HepG2 (cell line): ENCODE data around the gene SNRPD3. TPM values are rescaled to one million over a fixed set of nuclear protein-coding genes. Genes with fewer than 3 reads are reported as not detected.
A peak's percentile ranks its signal among the peaks of the same experiment; 100 is the strongest.

Experiments used
- ATAC-seq: fragments of 200-7000 bp; cut with Tn5 transposase; 3 replicates; pipeline ENCODE4 v1.9.1; 2020; ENCODE audit warnings: mild to moderate bottlenecking, moderate library complexity
- BruUV-seq: library from RNA; stranded (reverse); fragments of 400-500 nt; replicated peaks from 2 replicates; lab custom pipeline; 2021; lab: Mats Ljungman, UMichigan
- CTCF ChIA-PET: fragments of 300-600 bp; formaldehyde crosslinking; extraction: SDS; loops from one replicate; lab custom pipeline; 2021; ENCODE audit warnings: low total read pairs, inconsistent platforms, low intra/inter-chr PET ratio; lab: Yijun Ruan, JAX
- POLR2A ChIA-PET: fragments of 350-600 bp; sonication (Branson Sonifier 250); formaldehyde crosslinking; loops from one replicate; lab custom pipeline; 2020; ENCODE audit warnings: antibody characterized with exemption, inconsistent platforms; lab: Yijun Ruan, JAX
- DNase-seq: peaks from one replicate; pipeline ENCODE4 v3.0.0-alpha.2; 2015; ENCODE audit warnings: low spot score
- FAIRE-seq: peaks from 3 replicates; lab custom pipeline; 2011; peaks lifted over from hg19 to GRCh38; lab: Jason Lieb, UNC
- H2AFZ ChIP-seq: one replicate; pipeline ENCODE4 v1.6.1; 2011; ENCODE audit warnings: low read length, inconsistent platforms
- H3K27ac ChIP-seq: fragments of 300-600 bp; 3 replicates; pipeline ENCODE4 v1.8.0; 2011; ENCODE audit warnings: mixed run types, mild to moderate bottlenecking, mixed read lengths, low read length, inconsistent platforms; ENCODE audit not compliant: insufficient read depth; ENCODE audit errors: extremely low read length
- H3K27me3 ChIP-seq, 2 experiments: fragments of 200-600 bp in 1 of 2; 2 replicates in 1 of 2; 3 replicates in 1 of 2; pipeline versions ENCODE4 v1.6.0 to v1.8.0; 2011; ENCODE audit warnings: low read length in 2 of 2, mild to moderate bottlenecking in 2 of 2, moderate library complexity in 2 of 2, inconsistent platforms in 1 of 2; ENCODE audit not compliant: insufficient read depth in 2 of 2, control insufficient read depth in 1 of 2
- H3K36me3 ChIP-seq, 2 experiments: fragments of 200-600 bp in 1 of 2; replicated peaks in 1 of 2; 2 replicates in 1 of 2; 3 replicates in 1 of 2; pipeline versions ENCODE4 v1.5.1 to v1.8.0; 2011; ENCODE audit warnings: low read length in 2 of 2, inconsistent platforms in 1 of 2; ENCODE audit not compliant: insufficient read depth in 2 of 2, control insufficient read depth in 1 of 2
- H3K4me1 ChIP-seq: 2 replicates; pipeline ENCODE4 v1.5.1; 2012; ENCODE audit warnings: low read length, inconsistent platforms; ENCODE audit not compliant: insufficient read depth
- H3K4me2 ChIP-seq: 2 replicates; pipeline ENCODE4 v1.6.0; 2011; ENCODE audit warnings: low read depth, low read length, inconsistent platforms
- H3K4me3 ChIP-seq, 3 experiments: fragments of 200-600 bp in 1 of 3; sonication (generic), shearing (Covaris generic) in 1 of 3; replicated peaks in 1 of 3; 2 replicates each; pipeline ENCODE4 v1.5.1; 2011 to 2016; ENCODE audit warnings: low read length in 3 of 3, inconsistent platforms in 2 of 3, low read depth in 2 of 3, mild to moderate bottlenecking in 2 of 3, control low read depth in 1 of 3, mixed read lengths in 1 of 3; ENCODE audit not compliant: insufficient read depth in 1 of 3
- H3K79me2 ChIP-seq: one replicate; pipeline ENCODE4 v1.6.1; 2011; ENCODE audit warnings: low read length, inconsistent platforms; ENCODE audit not compliant: insufficient read depth
- H3K9ac ChIP-seq: 2 replicates; pipeline ENCODE4 v1.6.0; 2011; ENCODE audit warnings: mild to moderate bottlenecking, low read depth, low read length, inconsistent platforms; ENCODE audit not compliant: insufficient read depth
- H3K9me3 ChIP-seq: 2 replicates; pipeline ENCODE4 v1.5.1; 2012; ENCODE audit warnings: mild to moderate bottlenecking, low read length
- H4K20me1 ChIP-seq: 2 replicates; pipeline ENCODE4 v1.6.0; 2011; ENCODE audit warnings: inconsistent platforms, mild to moderate bottlenecking, low read length, moderate library complexity; ENCODE audit not compliant: insufficient read depth
- FOXP1 ChIP-seq, 2 experiments: fragments of 450-650 bp in 1 of 2; IDR thresholded peaks; 2 replicates each; pipeline ENCODE4 v1.6.1; 2017 to 2018; ENCODE audit warnings: antibody characterized with exemption in 1 of 2
- RFXANK ChIP-seq: IDR thresholded peaks from 2 replicates; pipeline ENCODE4 v1.6.1; 2016
- SALL1 ChIP-seq: sonication (generic); formaldehyde crosslinking; IDR thresholded peaks from 2 replicates; pipeline ENCODE4 v1.8.0; 2022; ENCODE audit warnings: mild to moderate bottlenecking, missing genetic modification reagents
- ZNF138 ChIP-seq: sonication (generic); formaldehyde crosslinking; IDR thresholded peaks from 2 replicates; pipeline ENCODE4 v1.5.0; 2020; ENCODE audit warnings: mild to moderate bottlenecking, low read depth, missing genetic modification reagents
- ZNF274 ChIP-seq: sonication (generic); formaldehyde crosslinking; IDR thresholded peaks from 2 replicates; pipeline ENCODE4 v1.5.1; 2020; ENCODE audit warnings: mild to moderate bottlenecking, missing genetic modification reagents
- ZNF337 ChIP-seq: sonication (generic); formaldehyde crosslinking; IDR thresholded peaks from 2 replicates; pipeline ENCODE4 v1.5.1; 2020; ENCODE audit warnings: missing genetic modification reagents, low read depth, mild to moderate bottlenecking, borderline replicate concordance
- ZNF749 ChIP-seq: sonication (generic); formaldehyde crosslinking; IDR thresholded peaks from 2 replicates; pipeline ENCODE4 v1.8.0; 2022; ENCODE audit warnings: mild to moderate bottlenecking, missing genetic modification reagents, moderate library complexity, borderline replicate concordance
- ZSCAN30 ChIP-seq: sonication (generic); formaldehyde crosslinking; IDR thresholded peaks from 2 replicates; pipeline ENCODE4 v1.5.0; 2020; ENCODE audit warnings: mild to moderate bottlenecking, missing genetic modification reagents
- WGBS: methylation state at CpG from one replicate; pipeline ENCODE4 v1.1.6; 2017; ENCODE audit warnings: low lambda C conversion rate; 5-methylcytosine and 5-hydroxymethylcytosine counted together
- in situ Hi-C: cut with HindIII; loops from 2 replicates; pipeline ENCODE4 v1.10.0; 2017; ENCODE audit warnings: low pct_unique_long_range_greater_than_20kb; ENCODE audit not compliant: extremely low pct_ligation_motif_present
- intact Hi-C: fragments of 100-400 bp; cut with micrococcal nuclease; formaldehyde crosslinking; loops from one replicate; pipeline ENCODE4 v1.10.0; 2022; ENCODE audit not compliant: unreplicated experiment
- polyA plus RNA-seq, 8 experiments: library from polyadenylated mRNA; depleted of rRNA in 3 of 8; stranded (reverse) in 7 of 8; unstranded in 1 of 8; fragments of >200 nt; fragmentation: Illumina TruSeq in 4 of 8; extraction: Trizol in 4 of 8; gene quantifications; 2 replicates each; pipeline versions ENCODE4 v1.2.1 to v1.2.3, GENCODE V29; 2011 to 2016; ENCODE audit warnings: low read depth in 4 of 8, missing spikeins in 1 of 8, mixed read lengths in 1 of 8; ENCODE audit not compliant: insufficient read depth in 1 of 8
- total RNA-seq, 5 experiments: library from RNA; depleted of rRNA; stranded (reverse); fragments of >200 nt; fragmentation: Illumina TruSeq; extraction: Trizol; gene quantifications; 2 replicates each; pipeline ENCODE4 v1.2.3, GENCODE V29; 2016; ENCODE audit warnings: low read depth in 1 of 5
- TF ChIP-seq, protein P1 (sequence below): sonication (generic); formaldehyde crosslinking; IDR thresholded peaks from 2 replicates; pipeline ENCODE4 v1.4.0; 2020; ENCODE audit warnings: mild to moderate bottlenecking, low read depth, missing genetic modification reagents

SNRPD3 gene
- total and polyA plus RNA-seq, 2 of the 13 experiments (the other 11 are each of a cell fraction or from before 2014, with no cell fraction given), result 110 to 209 TPM

GRCh38 chr22:24582056-24582814, 26.4 kb downstream of the SNRPD3 start:
- Histone ChIP-seq H3K36me3 (peaks cover 2 to 5% of the 10 kb centered on the region in 2 experiments; a peak in 3 of 5 replicates), H4K20me1 (no peaks in the 10 kb centered on the region), H2AFZ (no peak overlapping the region), H3K27me3 (no peaks in the 10 kb centered on the region), H3K79me2 (no peaks in the 10 kb centered on the region), H3K27ac (no peak overlapping the region), H3K9ac (no peak overlapping the region), H3K4me1 (peaks cover 89% of the 10 kb centered on the region), H3K4me3 (no peak overlapping the region), H3K4me2 (no peak overlapping the region), H3K9me3 (no peaks in the 10 kb centered on the region)
- FAIRE-seq, result no peak
- ATAC-seq, result no peak
- intact Hi-C loops (no loop called here), in situ Hi-C loops (no loop called here)
- BruUV-seq, result no TSS peak
- WGBS, result 88% methylated on average over 11 of the region's 12 CpGs
- POLR2A ChIA-PET, result interaction anchor here (0.7 to 6.5 kb wide), 2 partner anchors 11 to 15 kb away, joined by 4 to 66 read pairs; partner anchors contain the start of gene LRRC75B
- no peak for DNase-seq
- TF ChIP-seq FOXP1 (IDR thresholded peaks at IDR 0.05) (no peak), FOXP1 (CRISPR knock-in tag; IDR thresholded peaks at IDR 0.05) (no peak), RFXANK (CRISPR knock-in tag) (no peak), ZSCAN30 (CRISPR knock-in tag) (no peak), ZNF749 (CRISPR knock-in tag) (no peak), ZNF337 (CRISPR knock-in tag) (peak; percentile 12; the same call in 1 of the 2 replicates), SALL1 (0 out of 2 replicates have a peak, but pooled peaks have one; percentile 10), ZNF138 (CRISPR knock-in tag) (no peak), ZNF274 (CRISPR knock-in tag) (no peak)
- TF ChIP-seq, protein P1, sequence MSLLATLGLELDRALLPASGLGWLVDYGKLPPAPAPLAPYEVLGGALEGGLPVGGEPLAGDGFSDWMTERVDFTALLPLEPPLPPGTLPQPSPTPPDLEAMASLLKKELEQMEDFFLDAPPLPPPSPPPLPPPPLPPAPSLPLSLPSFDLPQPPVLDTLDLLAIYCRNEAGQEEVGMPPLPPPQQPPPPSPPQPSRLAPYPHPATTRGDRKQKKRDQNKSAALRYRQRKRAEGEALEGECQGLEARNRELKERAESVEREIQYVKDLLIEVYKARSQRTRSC (CRISPR knock-in tag), result no peak
- CTCF ChIA-PET, result no interaction called here
